ENCODE results near the gene DNAH8.

Gene DNAH8

DNA sequence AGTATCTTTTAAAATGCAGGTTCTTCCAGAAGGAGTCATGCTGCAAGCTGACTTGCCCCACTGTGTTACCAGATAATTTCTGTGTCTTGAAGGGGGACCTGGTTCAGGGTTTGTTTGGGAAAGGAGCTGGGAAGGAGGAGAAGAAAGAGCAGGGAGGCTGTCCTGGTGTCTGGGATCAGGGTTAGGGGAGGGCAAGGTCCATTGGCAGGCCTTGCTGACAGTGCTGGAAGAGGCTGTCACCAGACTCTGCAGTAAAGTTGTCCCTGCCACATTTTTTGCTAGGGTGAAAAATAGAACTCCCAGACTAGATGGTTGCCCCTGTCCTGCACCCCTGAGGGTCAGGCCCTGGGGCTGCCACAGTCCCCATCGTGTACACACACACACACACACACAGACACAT lies 348.4 kb downstream of the DNAH8 start:
- H3K79me2 ChIP-seq (ENCODE audit: low read length): no peaks in the 10 kb centered on the region
- H3K9ac ChIP-seq (ENCODE audit: low read length): no peak overlapping the region
- H3K27me3 ChIP-seq (ENCODE audit: low read depth, low read length): peaks cover 44% of the 10 kb centered on the region
- no peaks in the 10 kb centered on the region for H3K36me3 ChIP-seq (replicated peaks; ENCODE audit: low read depth, low read length)
- H2AFZ ChIP-seq (ENCODE audit: low read depth, low read length): no peak overlapping the region
- H3K4me2 ChIP-seq (ENCODE audit: low read length): no peak overlapping the region
- no peaks in the 10 kb centered on the region for H3K9me3 ChIP-seq (ENCODE audit: insufficient read depth, low read length)
- H4K20me1 ChIP-seq (ENCODE audit: insufficient read depth, low read length): no peaks in the 10 kb centered on the region
- TF ChIP-seq, protein P1, sequence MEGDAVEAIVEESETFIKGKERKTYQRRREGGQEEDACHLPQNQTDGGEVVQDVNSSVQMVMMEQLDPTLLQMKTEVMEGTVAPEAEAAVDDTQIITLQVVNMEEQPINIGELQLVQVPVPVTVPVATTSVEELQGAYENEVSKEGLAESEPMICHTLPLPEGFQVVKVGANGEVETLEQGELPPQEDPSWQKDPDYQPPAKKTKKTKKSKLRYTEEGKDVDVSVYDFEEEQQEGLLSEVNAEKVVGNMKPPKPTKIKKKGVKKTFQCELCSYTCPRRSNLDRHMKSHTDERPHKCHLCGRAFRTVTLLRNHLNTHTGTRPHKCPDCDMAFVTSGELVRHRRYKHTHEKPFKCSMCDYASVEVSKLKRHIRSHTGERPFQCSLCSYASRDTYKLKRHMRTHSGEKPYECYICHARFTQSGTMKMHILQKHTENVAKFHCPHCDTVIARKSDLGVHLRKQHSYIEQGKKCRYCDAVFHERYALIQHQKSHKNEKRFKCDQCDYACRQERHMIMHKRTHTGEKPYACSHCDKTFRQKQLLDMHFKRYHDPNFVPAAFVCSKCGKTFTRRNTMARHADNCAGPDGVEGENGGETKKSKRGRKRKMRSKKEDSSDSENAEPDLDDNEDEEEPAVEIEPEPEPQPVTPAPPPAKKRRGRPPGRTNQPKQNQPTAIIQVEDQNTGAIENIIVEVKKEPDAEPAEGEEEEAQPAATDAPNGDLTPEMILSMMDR (IDR thresholded peaks at IDR 0.05; ENCODE audit: low read depth, low read length): no peak
- no peak for TF ChIP-seq EZH2phosphoT487 (IDR thresholded peaks at IDR 0.05; ENCODE audit: low read depth)
- H3K27ac ChIP-seq (ENCODE audit: low read length): no peak overlapping the region
- no peak overlapping the region for H3K4me3 ChIP-seq (ENCODE audit: low read length)
- H3K4me1 ChIP-seq (ENCODE audit: low read length): no peaks in the 10 kb centered on the region

DNA sequence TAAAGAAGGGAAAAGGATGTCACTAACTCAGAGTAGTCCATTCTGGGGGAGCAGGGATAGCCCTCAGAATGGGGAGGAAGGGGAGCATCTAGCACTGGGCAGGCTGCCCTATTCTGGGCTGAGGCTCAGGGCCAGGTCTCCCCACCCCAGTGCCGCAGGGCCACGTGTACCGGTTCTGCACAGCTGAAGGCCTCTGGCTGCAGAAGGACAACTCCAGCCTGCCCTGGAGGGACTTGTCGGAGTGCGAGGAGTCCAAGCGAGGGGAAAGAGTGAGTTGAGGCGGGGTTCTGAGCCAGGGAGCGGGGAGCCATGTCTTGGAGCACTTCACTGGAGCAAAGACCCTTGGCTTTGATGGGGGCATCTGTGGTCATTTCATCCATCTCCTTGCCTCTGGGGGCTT lies 350.4 kb downstream of the DNAH8 start:
- no peaks in the 10 kb centered on the region for H3K36me3 ChIP-seq (replicated peaks; ENCODE audit: low read depth, low read length)
- no peaks in the 10 kb centered on the region for H3K4me1 ChIP-seq (ENCODE audit: low read length)
- no peaks in the 10 kb centered on the region for H3K9me3 ChIP-seq (ENCODE audit: insufficient read depth, low read length)
- H4K20me1 ChIP-seq (ENCODE audit: insufficient read depth, low read length): no peaks in the 10 kb centered on the region
- H3K27ac ChIP-seq (ENCODE audit: low read length): no peak overlapping the region
- no peaks in the 10 kb centered on the region for H3K79me2 ChIP-seq (ENCODE audit: low read length)
- H3K4me2 ChIP-seq (ENCODE audit: low read length): no peak overlapping the region
- peaks cover 35% of the 10 kb centered on the region; the same call in 1 of the 2 replicates for H3K27me3 ChIP-seq (ENCODE audit: low read depth, low read length)
- no peak overlapping the region for H3K4me3 ChIP-seq (ENCODE audit: low read length)
- no peak for TF ChIP-seq EZH2phosphoT487 (IDR thresholded peaks at IDR 0.05; ENCODE audit: low read depth)
- TF ChIP-seq, protein P1 (IDR thresholded peaks at IDR 0.05; ENCODE audit: low read depth, low read length): no peak
- H3K9ac ChIP-seq (ENCODE audit: low read length): no peak overlapping the region
- no peak overlapping the region for H2AFZ ChIP-seq (ENCODE audit: low read depth, low read length)

DNA sequence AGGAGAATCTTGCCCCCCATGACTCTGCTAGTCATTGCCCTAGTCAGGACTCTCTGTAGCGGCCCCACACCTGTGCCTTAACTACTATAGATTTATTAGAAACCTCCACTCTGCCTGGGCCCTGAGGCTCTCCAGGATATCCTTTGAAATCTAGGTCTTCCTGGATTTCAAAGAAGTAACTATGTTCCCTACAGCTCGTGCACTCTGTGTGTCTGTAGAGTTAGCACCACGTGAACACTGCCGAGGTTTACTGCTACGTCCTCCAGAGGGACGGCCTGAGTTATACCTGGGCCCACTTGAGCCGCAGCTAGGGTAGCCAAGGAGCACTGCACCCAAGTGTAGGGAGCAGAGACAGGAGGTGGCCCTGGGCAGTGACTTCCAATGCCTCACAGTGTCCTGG lies 353.3 kb downstream of the DNAH8 start:
- TF ChIP-seq, protein P1 (IDR thresholded peaks at IDR 0.05; ENCODE audit: low read depth, low read length): no peak
- TF ChIP-seq EZH2phosphoT487 (IDR thresholded peaks at IDR 0.05; ENCODE audit: low read depth): no peak
- Histone ChIP-seq H3K4me1 (ENCODE audit: low read length) (no peaks in the 10 kb centered on the region), H3K27me3 (ENCODE audit: low read depth, low read length) (peaks cover 35% of the 10 kb centered on the region; the same call in 1 of the 2 replicates), H3K9ac (ENCODE audit: low read length) (no peak overlapping the region), H3K4me2 (ENCODE audit: low read length) (no peak overlapping the region), H4K20me1 (ENCODE audit: insufficient read depth, low read length) (no peaks in the 10 kb centered on the region), H2AFZ (ENCODE audit: low read depth, low read length) (no peak overlapping the region), H3K27ac (ENCODE audit: low read length) (no peak overlapping the region), H3K36me3 (replicated peaks; ENCODE audit: low read depth, low read length) (no peaks in the 10 kb centered on the region), H3K79me2 (ENCODE audit: low read length) (no peaks in the 10 kb centered on the region), H3K4me3 (ENCODE audit: low read length) (no peak overlapping the region), H3K9me3 (ENCODE audit: insufficient read depth, low read length) (no peaks in the 10 kb centered on the region)

DNA sequence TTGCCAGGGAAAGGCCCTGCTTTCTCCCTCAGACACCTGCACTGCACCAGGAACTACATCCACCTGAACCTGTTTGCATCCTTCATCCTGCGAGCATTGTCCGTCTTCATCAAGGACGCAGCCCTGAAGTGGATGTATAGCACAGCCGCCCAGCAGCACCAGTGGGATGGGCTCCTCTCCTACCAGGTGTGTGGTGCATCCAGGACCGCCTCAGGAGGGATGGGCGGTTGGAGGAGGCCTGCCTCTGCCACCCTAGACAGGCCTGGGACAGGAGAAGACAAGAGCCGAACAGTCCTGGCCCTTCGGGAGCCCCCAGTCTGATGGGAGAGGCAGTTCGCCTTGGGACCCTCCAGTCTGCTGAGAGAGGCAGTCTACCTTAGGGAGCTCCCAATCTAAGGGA lies 357.7 kb downstream of the DNAH8 start:
- Histone ChIP-seq H3K9me3 (ENCODE audit: insufficient read depth, low read length) (no peaks in the 10 kb centered on the region), H2AFZ (ENCODE audit: low read depth, low read length) (no peak overlapping the region), H3K27ac (ENCODE audit: low read length) (no peak overlapping the region), H4K20me1 (ENCODE audit: insufficient read depth, low read length) (no peaks in the 10 kb centered on the region), H3K36me3 (replicated peaks; ENCODE audit: low read depth, low read length) (no peaks in the 10 kb centered on the region), H3K4me3 (ENCODE audit: low read length) (no peak overlapping the region), H3K79me2 (ENCODE audit: low read length) (no peaks in the 10 kb centered on the region), H3K4me2 (ENCODE audit: low read length) (no peak overlapping the region), H3K4me1 (ENCODE audit: low read length) (no peaks in the 10 kb centered on the region), H3K9ac (ENCODE audit: low read length) (no peak overlapping the region), H3K27me3 (ENCODE audit: low read depth, low read length) (peaks cover 16% of the 10 kb centered on the region; the same call in 1 of the 2 replicates)
- TF ChIP-seq, protein P1 (IDR thresholded peaks at IDR 0.05; ENCODE audit: low read depth, low read length): no peak
- TF ChIP-seq EZH2phosphoT487 (IDR thresholded peaks at IDR 0.05; ENCODE audit: low read depth): no peak

Measured in OCI-LY3 (cell line).